ENCODE measurements around the gene IMP4. TPM values are rescaled to one million over a fixed set of nuclear protein-coding genes. Genes with fewer than 3 reads are reported as not detected.

The IMP4 gene
- total RNA-seq, 3 donors from 2014 or later = 52.7 to 70.4 (median 56.0) TPM

DNA sequence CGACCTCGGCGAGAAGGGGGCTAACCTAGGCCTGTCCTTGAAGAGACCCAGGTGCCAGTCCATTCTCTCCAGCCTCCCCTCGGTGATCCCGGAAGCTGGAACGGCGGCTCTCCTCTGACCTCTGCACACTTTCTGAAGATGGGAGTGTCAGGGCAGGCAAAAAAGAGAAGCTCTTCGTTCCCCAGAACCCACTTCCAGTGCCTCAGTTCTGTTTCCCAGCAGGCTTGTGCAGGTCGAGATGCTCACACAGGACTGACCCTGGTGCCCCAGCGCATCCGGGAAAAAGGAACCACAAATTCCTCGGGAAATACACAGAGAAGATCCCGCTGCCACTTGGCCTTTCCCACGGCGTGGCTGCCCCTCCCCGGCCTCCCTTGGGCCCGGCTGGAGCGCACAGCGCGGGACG, 12.5 kb downstream of the IMP4 start:
- Histone ChIP-seq H3K36me3 (ENCODE audit: low read depth) (no peaks in the 10 kb centered on the region), H3K4me1 (ENCODE audit: low read depth) (peaks cover 11% of the 10 kb centered on the region), H3K9me3 (no peaks in the 10 kb centered on the region), H3K4me3 (peak overlapping the region; percentile 51)
- TF ChIP-seq, protein P1, sequence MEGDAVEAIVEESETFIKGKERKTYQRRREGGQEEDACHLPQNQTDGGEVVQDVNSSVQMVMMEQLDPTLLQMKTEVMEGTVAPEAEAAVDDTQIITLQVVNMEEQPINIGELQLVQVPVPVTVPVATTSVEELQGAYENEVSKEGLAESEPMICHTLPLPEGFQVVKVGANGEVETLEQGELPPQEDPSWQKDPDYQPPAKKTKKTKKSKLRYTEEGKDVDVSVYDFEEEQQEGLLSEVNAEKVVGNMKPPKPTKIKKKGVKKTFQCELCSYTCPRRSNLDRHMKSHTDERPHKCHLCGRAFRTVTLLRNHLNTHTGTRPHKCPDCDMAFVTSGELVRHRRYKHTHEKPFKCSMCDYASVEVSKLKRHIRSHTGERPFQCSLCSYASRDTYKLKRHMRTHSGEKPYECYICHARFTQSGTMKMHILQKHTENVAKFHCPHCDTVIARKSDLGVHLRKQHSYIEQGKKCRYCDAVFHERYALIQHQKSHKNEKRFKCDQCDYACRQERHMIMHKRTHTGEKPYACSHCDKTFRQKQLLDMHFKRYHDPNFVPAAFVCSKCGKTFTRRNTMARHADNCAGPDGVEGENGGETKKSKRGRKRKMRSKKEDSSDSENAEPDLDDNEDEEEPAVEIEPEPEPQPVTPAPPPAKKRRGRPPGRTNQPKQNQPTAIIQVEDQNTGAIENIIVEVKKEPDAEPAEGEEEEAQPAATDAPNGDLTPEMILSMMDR (IDR thresholded peaks at IDR 0.05) = no peak
- peak; percentile 33 for ATAC-seq
- intact Hi-C loops (cut with DNase I, micrococcal nuclease) = no loop called here
- DNase-seq = peak; percentile 51 to 69 (median 66)

- H3K36me3 ChIP-seq (ENCODE audit: low read depth) = no peaks in the 10 kb centered on the region
- intact Hi-C loops (cut with DNase I, micrococcal nuclease) = no loop called here
- TF ChIP-seq, protein P1 (IDR thresholded peaks at IDR 0.05) = peak; percentile 60
- peaks cover 11% of the 10 kb centered on the region for H3K4me1 ChIP-seq (ENCODE audit: low read depth)
- no peaks in the 10 kb centered on the region for H3K9me3 ChIP-seq
- peak within 1 kb of the TSS; percentile 51 for H3K4me3 ChIP-seq
- ATAC-seq (peak; percentile 95), DNase-seq (peak; percentile 92 to 95 (median 94))
These were observed 13.1 kb downstream of the IMP4 start, which contains the start of gene PTPN18 for GRCh38 chr2:130355578-130356431. Gene PTPN18, plus strand, starts transcription at chr2:130356056. Its CDS starts 52 bp downstream, at chr2:130356108.

DNA sequence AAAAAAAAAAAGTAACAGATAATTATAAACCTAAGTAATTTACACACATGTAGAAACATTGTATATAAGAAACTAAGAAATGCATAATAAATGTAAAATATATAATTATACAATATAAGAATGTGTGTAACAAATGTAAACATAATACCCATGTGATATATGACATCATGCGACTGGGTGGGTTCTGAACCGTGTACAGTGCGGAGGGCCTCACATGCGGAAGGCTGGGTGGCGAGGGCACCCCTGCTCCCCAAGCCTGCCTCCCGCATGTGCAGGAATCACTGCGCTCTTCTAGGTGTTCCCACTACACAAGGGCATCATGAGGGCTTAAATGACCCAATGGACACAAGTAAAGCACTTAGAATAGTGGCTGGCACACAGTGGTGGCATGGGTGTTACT, 15.2 kb downstream of the IMP4 start:
- H3K4me3 ChIP-seq = no peak overlapping the region
- ATAC-seq (no peak), DNase-seq (no peak)
- H3K4me1 ChIP-seq (ENCODE audit: low read depth) = peaks cover 11% of the 10 kb centered on the region
- TF ChIP-seq, protein P1 (IDR thresholded peaks at IDR 0.05) = no peak
- H3K9me3 ChIP-seq = no peaks in the 10 kb centered on the region
- intact Hi-C loops (cut with DNase I, micrococcal nuclease) = no loop called here
- H3K36me3 ChIP-seq (ENCODE audit: low read depth) = no peaks in the 10 kb centered on the region

- H3K9me3 ChIP-seq = no peaks in the 10 kb centered on the region
- intact Hi-C loops (cut with DNase I, micrococcal nuclease) = no loop called here
These were observed 16.0 kb downstream of the IMP4 start for GRCh38 chr2:130358420-130359350.

DNA sequence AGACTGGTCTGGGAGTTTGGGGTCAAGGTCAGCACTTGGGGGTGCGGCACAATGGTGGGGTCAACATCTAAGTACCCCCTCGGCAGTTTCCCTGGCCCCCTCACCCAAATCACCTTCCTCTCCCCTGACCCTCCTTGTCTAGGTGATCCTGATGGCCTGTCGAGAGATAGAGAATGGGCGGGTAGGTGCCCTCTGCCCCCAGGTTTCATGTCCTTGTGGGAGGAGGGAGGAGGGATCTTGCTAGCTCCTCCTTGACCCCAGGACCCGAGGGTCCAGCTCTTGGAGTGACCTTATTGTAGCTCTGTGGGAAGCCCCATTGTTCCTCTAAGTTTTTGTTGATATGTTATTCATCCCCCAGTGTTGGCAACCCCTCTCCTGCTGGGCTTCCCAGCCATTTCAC, 16.8 kb downstream of the IMP4 start:
- DNase-seq (no peak), ATAC-seq (no peak)
- H3K4me3 ChIP-seq = no peak overlapping the region
- no peaks in the 10 kb centered on the region for H3K36me3 ChIP-seq (ENCODE audit: low read depth)
- intact Hi-C loops (cut with DNase I, micrococcal nuclease) = no loop called here
- peaks cover 11% of the 10 kb centered on the region for H3K4me1 ChIP-seq (ENCODE audit: low read depth)
- TF ChIP-seq, protein P1 (IDR thresholded peaks at IDR 0.05) = no peak
- no peaks in the 10 kb centered on the region for H3K9me3 ChIP-seq

More at GRCh38 chr2:130358420-130359350, 16.0 kb downstream of the IMP4 start:
- DNase-seq (no peak), ATAC-seq (no peak)
- TF ChIP-seq, protein P1 (IDR thresholded peaks at IDR 0.05) = no peak
- Histone ChIP-seq H3K36me3 (ENCODE audit: low read depth) (no peaks in the 10 kb centered on the region), H3K4me3 (no peak overlapping the region), H3K4me1 (ENCODE audit: low read depth) (peaks cover 11% of the 10 kb centered on the region)

Measured in mucosa of descending colon (tissue), 3 donors.